Lower leg skin (tissue), 3 donors: Measurements from ENCODE around the gene CTDSP1.

Experiments used
- CTCF ChIP-seq, 3 donors: fragments of 450-650 bp; IDR thresholded peaks; one replicate each; pipeline ENCODE4 v1.5.1; 2016; ENCODE audit warnings: antibody characterized with exemption in 3 of 3, mild to moderate bottlenecking in 3 of 3, moderate library complexity in 2 of 3
- POLR2A ChIP-seq, 2 donors: fragments of 450-650 bp; IDR thresholded peaks; one replicate each; pipeline ENCODE4 v1.6.1; 2016 to 2017; ENCODE audit warnings: antibody characterized with exemption in 2 of 2, mild to moderate bottlenecking in 1 of 2, moderate library complexity in 1 of 2

GRCh38 chr2:218436992-218437391, 37.3 kb downstream of the CTDSP1 start:
- TF ChIP-seq POLR2A (IDR thresholded peaks at IDR 0.05) = no peak
- TF ChIP-seq CTCF (IDR thresholded peaks at IDR 0.05) = no peak
